ENCODE results near the gene ZMYND19. TPM values are rescaled to one million over a fixed set of nuclear protein-coding genes. Genes with fewer than 3 reads are reported as not detected.
A peak's percentile ranks its signal among the peaks of the same experiment; 100 is the strongest.

Gene ZMYND19
- total RNA-seq, 3 donors from 2014 or later, result 9.4 to 17.7 (median 16.5) TPM

DNA sequence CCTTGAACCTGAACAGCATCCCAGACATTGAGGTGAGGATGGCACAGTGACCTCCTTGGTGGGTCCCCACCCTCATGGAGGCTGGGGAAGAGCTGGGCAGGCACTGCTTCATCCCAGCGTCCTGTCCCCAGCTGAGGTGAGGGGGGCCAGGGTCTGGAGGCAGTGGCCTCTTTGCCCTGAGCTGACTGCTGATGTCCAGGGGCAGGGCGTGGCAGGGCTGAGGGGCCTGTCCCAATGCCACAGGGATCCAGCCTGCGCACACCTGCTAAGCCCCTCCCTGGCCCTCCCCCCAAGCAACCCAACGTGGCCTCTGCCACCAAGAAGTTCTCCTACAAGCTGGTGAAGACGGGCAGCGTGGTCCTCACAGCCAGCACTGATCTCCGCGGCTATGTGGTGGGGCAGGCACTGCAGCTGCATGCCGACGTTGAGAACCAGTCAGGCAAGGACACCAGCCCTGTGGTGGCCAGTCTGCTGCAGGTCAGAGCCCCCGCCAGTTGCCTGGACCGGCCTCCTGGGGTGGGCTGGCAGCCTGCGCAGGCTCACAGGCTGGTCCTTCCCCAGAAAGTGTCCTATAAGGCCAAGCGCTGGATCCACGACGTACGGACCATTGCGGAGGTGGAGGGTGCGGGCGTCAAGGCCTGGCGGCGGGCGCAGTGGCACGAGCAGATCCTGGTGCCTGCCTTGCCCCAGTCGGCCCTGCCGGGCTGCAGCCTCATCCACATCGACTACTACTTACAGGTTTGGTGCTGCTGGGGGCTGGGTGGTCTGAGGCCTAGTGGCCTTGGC, 23.6 kb upstream of the ZMYND19 start:
- intact Hi-C loops (cut with DNase I; ENCODE audit: low total_unique reads), result no loop called here
- Histone ChIP-seq H3K27ac (peak overlapping the region; percentile 93 to 98), H3K4me1 (peaks cover 14 to 31% of the 10 kb centered on the region in 2 donors)

DNA sequence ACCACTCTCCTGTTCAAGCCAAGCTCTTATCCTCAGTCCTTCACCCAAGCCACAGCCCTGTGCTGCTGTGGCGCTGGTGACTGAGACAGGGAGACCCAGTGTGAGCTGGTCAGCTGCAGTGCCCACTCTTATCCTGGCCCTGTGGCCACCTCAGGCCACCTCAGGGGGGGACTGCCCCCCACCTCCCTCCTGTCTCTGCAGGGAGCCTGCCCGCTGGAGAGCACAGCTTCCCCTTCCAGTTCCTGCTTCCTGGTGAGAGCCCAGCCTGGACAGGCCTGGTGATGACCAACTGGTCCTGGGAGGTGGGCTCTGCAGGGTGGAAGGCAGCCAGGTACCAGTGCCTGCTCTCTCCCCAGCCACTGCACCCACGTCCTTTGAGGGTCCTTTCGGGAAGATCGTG, 22.9 kb upstream of the ZMYND19 start:
- no peak for DNase-seq (ENCODE audit: low spot score in 2 of 2)
- no peaks in the 10 kb centered on the region for H3K27me3 ChIP-seq
- intact Hi-C loops (cut with DNase I; ENCODE audit: low total_unique reads), result no loop called here
- no peaks in the 10 kb centered on the region for H3K9me3 ChIP-seq
- TF ChIP-seq, protein P1, sequence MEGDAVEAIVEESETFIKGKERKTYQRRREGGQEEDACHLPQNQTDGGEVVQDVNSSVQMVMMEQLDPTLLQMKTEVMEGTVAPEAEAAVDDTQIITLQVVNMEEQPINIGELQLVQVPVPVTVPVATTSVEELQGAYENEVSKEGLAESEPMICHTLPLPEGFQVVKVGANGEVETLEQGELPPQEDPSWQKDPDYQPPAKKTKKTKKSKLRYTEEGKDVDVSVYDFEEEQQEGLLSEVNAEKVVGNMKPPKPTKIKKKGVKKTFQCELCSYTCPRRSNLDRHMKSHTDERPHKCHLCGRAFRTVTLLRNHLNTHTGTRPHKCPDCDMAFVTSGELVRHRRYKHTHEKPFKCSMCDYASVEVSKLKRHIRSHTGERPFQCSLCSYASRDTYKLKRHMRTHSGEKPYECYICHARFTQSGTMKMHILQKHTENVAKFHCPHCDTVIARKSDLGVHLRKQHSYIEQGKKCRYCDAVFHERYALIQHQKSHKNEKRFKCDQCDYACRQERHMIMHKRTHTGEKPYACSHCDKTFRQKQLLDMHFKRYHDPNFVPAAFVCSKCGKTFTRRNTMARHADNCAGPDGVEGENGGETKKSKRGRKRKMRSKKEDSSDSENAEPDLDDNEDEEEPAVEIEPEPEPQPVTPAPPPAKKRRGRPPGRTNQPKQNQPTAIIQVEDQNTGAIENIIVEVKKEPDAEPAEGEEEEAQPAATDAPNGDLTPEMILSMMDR (IDR thresholded peaks at IDR 0.05), result no peak
- no peak for TF ChIP-seq POLR2A (IDR thresholded peaks at IDR 0.05)
- TF ChIP-seq POLR2AphosphoS5 (IDR thresholded peaks at IDR 0.05), result no peak
- H3K4me3 ChIP-seq, result no peak overlapping the region
- H3K36me3 ChIP-seq, result no peaks in the 10 kb centered on the region
- peaks cover 14 to 31% of the 10 kb centered on the region in 2 donors for H3K4me1 ChIP-seq
- peak overlapping the region; percentile 93 to 98 for H3K27ac ChIP-seq

More for the DNA sequence above, 23.6 kb upstream of the ZMYND19 start:
- no peak for DNase-seq (ENCODE audit: low spot score in 2 of 2)
- Histone ChIP-seq H3K9me3 (no peaks in the 10 kb centered on the region), H3K27me3 (no peaks in the 10 kb centered on the region), H3K36me3 (no peaks in the 10 kb centered on the region), H3K4me3 (no peak overlapping the region)
- TF ChIP-seq POLR2A (IDR thresholded peaks at IDR 0.05) (no peak), POLR2AphosphoS5 (IDR thresholded peaks at IDR 0.05) (no peak)
- TF ChIP-seq, protein P1 (IDR thresholded peaks at IDR 0.05), result no peak

DNA sequence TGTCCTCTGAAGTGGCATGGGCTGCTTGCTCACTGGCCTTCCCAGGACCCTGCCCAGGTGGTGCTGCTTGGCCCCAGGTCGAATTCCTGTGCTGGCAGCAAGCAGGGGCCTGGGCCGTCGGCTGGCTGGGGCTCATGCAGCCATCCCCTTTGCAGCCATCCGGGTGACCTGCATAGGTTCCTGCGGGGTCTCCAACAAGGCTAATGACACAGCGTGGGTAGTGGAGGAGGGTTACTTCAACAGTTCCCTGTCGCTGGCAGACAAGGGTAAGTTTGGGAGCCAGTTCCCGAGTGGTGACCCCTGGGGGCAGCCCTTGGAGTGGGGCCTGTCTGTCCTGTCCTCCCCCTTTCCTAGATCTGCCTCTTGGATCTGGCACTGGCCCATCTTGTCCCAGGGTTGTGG, 22.4 kb upstream of the ZMYND19 start:
- H3K9me3 ChIP-seq, result no peaks in the 10 kb centered on the region
- DNase-seq (ENCODE audit: low spot score in 2 of 2), result no peak
- no peaks in the 10 kb centered on the region for H3K36me3 ChIP-seq

DNA sequence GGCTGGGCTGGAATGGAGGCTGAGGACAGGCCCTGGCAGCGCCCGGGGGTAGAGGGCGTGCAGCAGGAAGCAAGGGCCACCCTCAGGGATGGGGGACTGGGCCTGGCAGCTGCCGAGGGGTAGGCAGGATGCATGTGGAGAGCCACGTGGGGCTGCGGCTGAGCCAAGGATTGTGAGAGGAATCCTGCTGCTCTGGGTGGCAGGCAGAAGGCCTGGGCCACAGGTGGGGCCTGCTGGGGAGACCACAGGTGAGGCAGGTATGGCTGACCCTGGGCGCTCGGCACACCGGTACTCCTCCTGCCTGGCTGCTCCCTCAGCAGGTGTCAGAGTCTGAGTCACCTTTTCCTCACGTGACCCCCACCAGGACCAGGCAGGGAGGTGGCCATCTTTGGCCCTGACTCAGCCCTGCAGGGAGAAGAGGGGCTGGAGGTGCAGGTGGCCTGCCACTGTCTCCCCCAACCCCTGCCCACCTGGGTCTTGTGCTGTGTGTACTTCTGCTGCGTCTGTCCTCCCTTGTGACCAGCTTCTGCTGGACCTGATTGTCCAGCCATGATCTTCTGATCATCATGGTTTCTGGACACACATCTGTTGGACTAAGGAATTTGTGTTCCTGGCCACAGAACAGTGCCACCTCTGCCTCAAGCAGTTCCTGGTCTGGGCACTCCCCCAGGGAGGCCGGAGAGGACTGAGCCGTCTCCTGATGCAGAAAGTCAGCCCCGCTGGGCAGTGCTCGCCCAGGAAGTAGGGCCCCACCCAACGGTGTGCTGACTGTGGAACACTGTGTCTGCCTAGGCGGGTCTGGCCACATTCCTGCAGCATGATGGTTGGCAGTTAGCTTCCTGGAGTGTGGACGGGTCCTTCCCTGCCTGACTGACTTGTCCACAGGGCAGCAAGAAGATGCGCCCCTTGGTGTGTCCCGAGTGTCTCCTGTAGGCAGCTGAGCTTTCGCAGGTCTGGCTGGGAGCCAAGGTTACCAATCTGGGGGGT, 21.6 kb upstream of the ZMYND19 start:
- TF ChIP-seq POLR2AphosphoS5 (IDR thresholded peaks at IDR 0.05) (peak; percentile 73 to 93 (median 74)), POLR2A (IDR thresholded peaks at IDR 0.05) (no peak)
- no peaks in the 10 kb centered on the region for H3K9me3 ChIP-seq
- DNase-seq (ENCODE audit: low spot score in 2 of 2), result peak; percentile 94
- no peaks in the 10 kb centered on the region for H3K36me3 ChIP-seq
- H3K27ac ChIP-seq, result peak overlapping the region; percentile 93 to 98
- peak overlapping the region in 2 of 3 donors; percentile 15 to 21 for H3K4me3 ChIP-seq
- intact Hi-C loops (cut with DNase I; ENCODE audit: low total_unique reads), result no loop called here
- H3K4me1 ChIP-seq, result peaks cover 13 to 31% of the 10 kb centered on the region in 2 donors
- H3K27me3 ChIP-seq, result no peaks in the 10 kb centered on the region

More for the DNA sequence above, 22.4 kb upstream of the ZMYND19 start:
- Histone ChIP-seq H3K27ac (peak overlapping the region; percentile 93 to 98), H3K4me3 (peak overlapping the region in 2 of 3 donors; percentile 15 to 21), H3K4me1 (peaks cover 9 to 29% of the 10 kb centered on the region in 2 donors), H3K27me3 (no peaks in the 10 kb centered on the region)
- TF ChIP-seq POLR2A (IDR thresholded peaks at IDR 0.05), result no peak
- no peak for TF ChIP-seq POLR2AphosphoS5 (IDR thresholded peaks at IDR 0.05)
- TF ChIP-seq, protein P1 (IDR thresholded peaks at IDR 0.05), result no peak
- intact Hi-C loops (cut with DNase I; ENCODE audit: low total_unique reads), result no loop called here

DNA sequence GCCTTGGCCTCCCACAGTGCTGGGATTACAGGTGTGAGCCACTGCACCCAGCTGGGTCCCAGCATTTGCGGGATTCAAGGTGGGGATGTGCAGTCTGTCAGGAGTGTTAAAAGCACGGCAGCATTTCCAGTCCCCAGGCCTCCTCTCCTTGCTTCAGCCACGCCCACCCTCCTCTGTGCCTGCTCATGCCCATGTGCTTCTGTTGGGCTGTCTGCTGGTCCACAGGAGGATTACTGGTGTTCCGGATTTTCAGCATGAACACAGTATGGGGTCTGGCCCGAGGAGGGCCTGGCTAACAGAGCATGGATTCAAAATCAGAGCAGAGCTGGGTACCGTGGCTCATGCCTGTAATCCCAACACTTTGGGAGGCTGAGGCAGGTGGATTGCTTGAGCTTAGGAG, 20.6 kb upstream of the ZMYND19 start:
- Histone ChIP-seq H3K36me3 (no peaks in the 10 kb centered on the region), H3K27ac (peak overlapping the region; percentile 93 to 98), H3K9me3 (no peaks in the 10 kb centered on the region), H3K4me3 (no peak overlapping the region), H3K27me3 (peaks cover 0 to 3% of the 10 kb centered on the region in 2 donors), H3K4me1 (peaks cover 20 to 39% of the 10 kb centered on the region in 2 donors)
- TF ChIP-seq POLR2A (IDR thresholded peaks at IDR 0.05) (no peak), POLR2AphosphoS5 (IDR thresholded peaks at IDR 0.05) (no peak)
- TF ChIP-seq, protein P1 (IDR thresholded peaks at IDR 0.05), result no peak
- DNase-seq (ENCODE audit: low spot score in 2 of 2), result no peak
- intact Hi-C loops (cut with DNase I; ENCODE audit: low total_unique reads), result no loop called here

Data from breast epithelium (tissue), 4 donors.